HEK293T (cell line): ENCODE data around the gene NAA20.

Experiments
- CTCF ChIA-PET: fragments of 350-600 bp; formaldehyde crosslinking; extraction: SDS; loops from one replicate; lab custom pipeline; 2021; ENCODE audit warnings: antibody characterized with exemption, inconsistent platforms; lab: Yijun Ruan, JAX
- POLR2A ChIA-PET: fragments of 350-600 bp; formaldehyde crosslinking; extraction: SDS; loops from one replicate; lab custom pipeline; 2020; ENCODE audit warnings: antibody characterized with exemption, inconsistent platforms; lab: Yijun Ruan, JAX
- DNase-seq: peaks from one replicate; pipeline ENCODE4 v3.0.0; 2012; ENCODE audit warnings: mixed read lengths; ENCODE audit errors: extremely low spot score
- ARNT ChIP-seq: fragments of 450-650 bp; IDR thresholded peaks from 2 replicates; pipeline ENCODE4 v1.6.1; 2017; ENCODE audit warnings: mild to moderate bottlenecking
- BHLHE40 ChIP-seq: fragments of 450-650 bp; IDR thresholded peaks from 2 replicates; pipeline ENCODE4 v1.6.1; 2016; ENCODE audit warnings: mild to moderate bottlenecking, moderate library complexity, borderline replicate concordance
- CTBP1 ChIP-seq: fragments of 450-650 bp; IDR thresholded peaks from 2 replicates; pipeline ENCODE4 v1.6.1; 2016; ENCODE audit warnings: borderline replicate concordance
- ELF4 ChIP-seq: fragments of 450-650 bp; IDR thresholded peaks from 2 replicates; pipeline ENCODE4 v1.6.1; 2017; ENCODE audit warnings: antibody characterized with exemption
- FOXA1 ChIP-seq: fragments of 450-650 bp; IDR thresholded peaks from 2 replicates; pipeline ENCODE4 v1.6.1; 2016; ENCODE audit warnings: mild to moderate bottlenecking
- FOXK2 ChIP-seq: fragments of 450-650 bp; IDR thresholded peaks from 2 replicates; pipeline ENCODE4 v1.6.1; 2016; ENCODE audit warnings: mild to moderate bottlenecking
- FOXM1 ChIP-seq: fragments of 450-650 bp; IDR thresholded peaks from 2 replicates; pipeline ENCODE4 v1.6.1; 2017; ENCODE audit warnings: mild to moderate bottlenecking, borderline replicate concordance
- HDGF ChIP-seq: fragments of 450-650 bp; IDR thresholded peaks from 2 replicates; pipeline ENCODE4 v1.6.1; 2017; ENCODE audit warnings: antibody characterized with exemption, borderline replicate concordance
- L3MBTL2 ChIP-seq: fragments of 450-650 bp; conservative IDR thresholded peaks from 2 replicates; pipeline ENCODE4 v1.6.1; 2016; ENCODE audit warnings: mild to moderate bottlenecking
- LEF1 ChIP-seq: fragments of 450-650 bp; IDR thresholded peaks from 2 replicates; pipeline ENCODE4 v1.6.1; 2017; ENCODE audit warnings: mild to moderate bottlenecking, borderline replicate concordance
- NFRKB ChIP-seq: fragments of 450-650 bp; IDR thresholded peaks from 2 replicates; pipeline ENCODE4 v1.6.1; 2016; ENCODE audit warnings: mild to moderate bottlenecking, moderate library complexity
- SP1 ChIP-seq: fragments of 450-650 bp; IDR thresholded peaks from 2 replicates; pipeline ENCODE4 v1.6.1; 2017
- SUZ12 ChIP-seq: fragments of 450-650 bp; IDR thresholded peaks from 2 replicates; pipeline ENCODE4 v1.6.1; 2016; ENCODE audit warnings: mild to moderate bottlenecking
- TARDBP ChIP-seq: fragments of 450-650 bp; IDR thresholded peaks from 2 replicates; pipeline ENCODE4 v1.6.1; 2016
- ZNF384 ChIP-seq: fragments of 450-650 bp; IDR thresholded peaks from 2 replicates; pipeline ENCODE4 v1.6.1; 2016
- TF ChIP-seq, protein P1 (sequence below): fragments of 450-650 bp; IDR thresholded peaks from 2 replicates; pipeline ENCODE4 v1.6.1; 2016

Gene NAA20

DNA sequence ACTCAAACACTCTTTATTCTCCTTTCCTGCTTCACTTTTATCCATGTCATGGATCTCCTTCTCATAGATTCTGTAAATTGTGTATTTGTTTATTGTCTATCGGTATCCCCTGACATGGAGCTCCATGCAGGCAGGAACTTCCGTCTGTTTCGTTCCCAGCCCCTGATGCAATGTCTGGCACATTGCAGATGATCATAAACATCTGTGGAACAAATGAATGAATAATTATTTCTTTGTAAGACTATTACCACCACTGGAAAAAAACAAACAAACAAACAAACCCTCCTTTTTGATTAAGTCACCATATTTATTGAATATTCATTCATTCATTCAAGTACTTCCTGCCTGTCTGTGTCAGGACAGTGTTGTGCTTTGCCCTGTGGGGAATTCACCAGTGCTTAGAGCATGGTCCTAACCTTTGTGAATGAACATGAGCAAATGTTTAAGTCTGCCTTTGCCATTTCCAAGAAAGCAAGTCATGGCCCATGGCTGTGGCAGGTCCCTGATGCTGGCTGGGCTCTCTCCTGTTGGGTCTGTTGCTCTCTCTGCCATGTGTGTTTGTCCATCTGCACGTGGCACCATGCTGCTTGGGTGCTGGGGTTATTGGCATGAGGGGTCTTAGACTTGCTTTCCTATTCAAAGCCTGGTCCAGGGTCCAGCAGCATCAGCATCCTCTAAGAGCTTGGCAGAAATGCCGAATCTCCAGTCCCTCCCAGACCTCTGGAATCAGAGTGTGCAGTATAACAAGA, 47.5 kb upstream of the NAA20 start:
- no peak for DNase-seq
- ChIA-PET CTCF (no interaction called here), POLR2A (no interaction called here)
- TF ChIP-seq NFRKB (no peak), L3MBTL2 (no peak), BHLHE40 (no peak), FOXK2 (no peak), ARNT (no peak)

DNA sequence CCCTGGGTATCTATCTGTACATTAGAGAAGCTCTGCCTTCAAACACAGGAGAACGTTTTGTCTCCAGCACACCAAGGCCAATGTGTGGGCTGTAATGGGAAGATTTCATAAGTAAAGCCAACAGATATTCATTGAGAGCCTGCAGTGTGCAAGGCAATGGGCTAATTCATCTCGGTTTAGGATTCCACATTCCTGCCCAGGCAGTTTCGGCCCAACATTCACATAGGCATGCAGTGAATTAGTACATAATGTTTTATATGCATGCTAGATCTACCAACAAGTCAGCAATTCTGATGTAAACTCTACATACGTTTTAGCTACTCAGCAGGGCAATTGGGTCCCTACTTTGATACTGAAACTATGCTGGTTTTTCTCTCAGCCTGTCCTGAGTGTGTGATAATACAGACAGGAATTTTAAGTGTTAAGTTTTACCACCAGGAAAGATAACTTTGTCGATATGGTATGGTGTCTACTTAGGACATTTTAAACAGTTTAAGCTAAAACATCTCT, 46.9 kb upstream of the NAA20 start:
- TF ChIP-seq, protein P1, sequence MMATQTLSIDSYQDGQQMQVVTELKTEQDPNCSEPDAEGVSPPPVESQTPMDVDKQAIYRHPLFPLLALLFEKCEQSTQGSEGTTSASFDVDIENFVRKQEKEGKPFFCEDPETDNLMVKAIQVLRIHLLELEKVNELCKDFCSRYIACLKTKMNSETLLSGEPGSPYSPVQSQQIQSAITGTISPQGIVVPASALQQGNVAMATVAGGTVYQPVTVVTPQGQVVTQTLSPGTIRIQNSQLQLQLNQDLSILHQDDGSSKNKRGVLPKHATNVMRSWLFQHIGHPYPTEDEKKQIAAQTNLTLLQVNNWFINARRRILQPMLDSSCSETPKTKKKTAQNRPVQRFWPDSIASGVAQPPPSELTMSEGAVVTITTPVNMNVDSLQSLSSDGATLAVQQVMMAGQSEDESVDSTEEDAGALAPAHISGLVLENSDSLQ, result no peak
- no peak for TF ChIP-seq SUZ12
- no peak for TF ChIP-seq CTBP1
- ChIA-PET CTCF (interaction anchor here (0.6 kb wide), 1 partner anchor 266 kb away, joined by 3 read pairs; no protein-coding TSS in a partner anchor), POLR2A (no interaction called here)
- DNase-seq, result no peak

GRCh38 chr20:19971116-19971515, 46.0 kb upstream of the NAA20 start:
- POLR2A ChIA-PET, result no interaction called here
- TF ChIP-seq NFRKB (no peak), LEF1 (no peak), FOXA1 (no peak), TARDBP (no peak), L3MBTL2 (no peak)

GRCh38 chr20:19973961-19974629, 43.1 kb upstream of the NAA20 start:
- TF ChIP-seq CTBP1 (no peak), TARDBP (no peak), L3MBTL2 (no peak), ELF4 (no peak), SUZ12 (no peak), FOXK2 (no peak), LEF1 (no peak), ZNF384 (no peak), FOXA1 (no peak), FOXM1 (no peak), ARNT (no peak), BHLHE40 (no peak), SP1 (no peak), NFRKB (no peak), HDGF (no peak)
- TF ChIP-seq, protein P1, result no peak
- POLR2A ChIA-PET, result no interaction called here
- no peak for DNase-seq
- CTCF ChIA-PET, result interaction anchor here (0.6 kb wide), 1 partner anchor 10 kb away, joined by 3 read pairs; no protein-coding TSS in a partner anchor

More at GRCh38 chr20:19971116-19971515, 46.0 kb upstream of the NAA20 start:
- CTCF ChIA-PET, result interaction anchor here (0.6 kb wide), 1 partner anchor 267 kb away, joined by 3 read pairs; no protein-coding TSS in a partner anchor
- no peak for DNase-seq

GRCh38 chr20:19974630-19975435, 42.3 kb upstream of the NAA20 start:
- CTCF ChIA-PET, result interaction anchor here (0.6 kb wide), 1 partner anchor 10 kb away, joined by 3 read pairs; no protein-coding TSS in a partner anchor
- TF ChIP-seq L3MBTL2 (no peak), SUZ12 (no peak), FOXA1 (no peak), TARDBP (no peak)
- TF ChIP-seq, protein P1, result no peak
- DNase-seq, result no peak
- POLR2A ChIA-PET, result no interaction called here

DNA sequence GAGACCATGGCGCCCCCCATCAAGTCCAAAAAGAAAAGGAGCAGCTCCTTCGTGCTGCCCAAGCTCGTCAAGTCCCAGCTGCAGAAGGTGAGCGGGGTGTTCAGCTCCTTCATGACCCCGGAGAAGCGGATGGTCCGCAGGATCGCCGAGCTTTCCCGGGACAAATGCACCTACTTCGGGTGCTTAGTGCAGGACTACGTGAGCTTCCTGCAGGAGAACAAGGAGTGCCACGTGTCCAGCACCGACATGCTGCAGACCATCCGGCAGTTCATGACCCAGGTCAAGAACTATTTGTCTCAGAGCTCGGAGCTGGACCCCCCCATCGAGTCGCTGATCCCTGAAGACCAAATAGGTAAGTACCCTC, 41.7 kb upstream of the NAA20 start:
- ChIA-PET POLR2A (no interaction called here), CTCF (no interaction called here)
- no peak for TF ChIP-seq L3MBTL2
- no peak for TF ChIP-seq FOXA1
- TF ChIP-seq ELF4, result no peak
- no peak for TF ChIP-seq NFRKB
- no peak for TF ChIP-seq SUZ12
- TF ChIP-seq HDGF, result no peak
- no peak for DNase-seq
